Stimulated activated naive CD8-positive, alpha-beta T cell treated with anti-CD3 and anti-CD28 coated beads, Interleukin-15, amount 100 ng/mL, for 72 hours (primary cell): ENCODE results near the gene HS2ST1.
"Not testable (repeated sequence)": the region's sequence is repeated elsewhere in the genome, so short reads cannot be mapped to it uniquely, and the experiment has no call there.

Experiments
- ATAC-seq: fragments of 150-1000 bp; cut with Tn5 transposase; 2 replicates; pipeline ENCODE4 v1.10.0; 2021; ENCODE audit warnings: mild to moderate bottlenecking, moderate library complexity
- DNase-seq, 2 donors: peaks; one replicate each; pipeline ENCODE4 v3.0.0; 2021 to 2022
- H3K27ac Mint-ChIP-seq, 2 donors: one replicate each; pipeline ENCODE4 v1.8.0; 2022; ENCODE audit warnings: mild to moderate bottlenecking in 2 of 2, mixed read lengths in 2 of 2, moderate library complexity in 2 of 2
- H3K27me3 Mint-ChIP-seq: one replicate; pipeline ENCODE4 v1.8.0; 2022; ENCODE audit warnings: mixed read lengths
- H3K4me1 Mint-ChIP-seq: one replicate; pipeline ENCODE4 v1.8.0; 2022; ENCODE audit warnings: mild to moderate bottlenecking, mixed read lengths
- H3K4me3 Mint-ChIP-seq, 2 donors: one replicate each; pipeline ENCODE4 v1.8.0; 2022; ENCODE audit warnings: mild to moderate bottlenecking in 2 of 2, mixed read lengths in 2 of 2, moderate library complexity in 1 of 2
- H3K9me3 Mint-ChIP-seq, 2 donors: one replicate each; pipeline ENCODE4 v1.8.0; 2022; ENCODE audit warnings: mixed read lengths in 2 of 2

The HS2ST1 gene

GRCh38 chr1:86914601-86914997, at the start of gene HS2ST1:
Gene HS2ST1, plus strand, starts transcription at chr1:86914635.
- no peak within 1 kb of the TSS for H3K4me3 Mint-ChIP-seq
- no peak within 1 kb of the TSS for H3K27ac Mint-ChIP-seq
- no peaks in the 10 kb centered on the region for H3K27me3 Mint-ChIP-seq
- DNase-seq: no peak
- no peaks in the 10 kb centered on the region for H3K9me3 Mint-ChIP-seq
- no peak for ATAC-seq
- peaks cover 48% of the 10 kb centered on the region for H3K4me1 Mint-ChIP-seq

- peak overlapping the region in 1 of 2 donors; percentile 48 for H3K27ac Mint-ChIP-seq
Measured at GRCh38 chr1:86865973-86866637, 48.3 kb upstream of the HS2ST1 start.

GRCh38 chr1:86866665-86867064, 47.8 kb upstream of the HS2ST1 start:
- peak overlapping the region in 1 of 2 donors; percentile 48 for H3K27ac Mint-ChIP-seq
- H3K27me3 Mint-ChIP-seq: no peaks in the 10 kb centered on the region
- DNase-seq (no peak), ATAC-seq (no peak)
- H3K4me1 Mint-ChIP-seq: peaks cover 12% of the 10 kb centered on the region
- H3K9me3 Mint-ChIP-seq: no peaks in the 10 kb centered on the region
- H3K4me3 Mint-ChIP-seq: no peak overlapping the region

More at GRCh38 chr1:86865973-86866637, 48.3 kb upstream of the HS2ST1 start:
- Mint-ChIP-seq H3K27me3 (no peaks in the 10 kb centered on the region), H3K4me1 (peaks cover 12% of the 10 kb centered on the region), H3K9me3 (no peaks in the 10 kb centered on the region), H3K4me3 (no peak overlapping the region)
- ATAC-seq (no peak), DNase-seq (no peak)

- not testable (repeated sequence) for DNase-seq, H3K4me3 Mint-ChIP-seq, H3K9me3 Mint-ChIP-seq, ATAC-seq, H3K27me3 Mint-ChIP-seq
- Mint-ChIP-seq H3K4me1 (peaks cover 12% of the 10 kb centered on the region), H3K27ac (peak overlapping the region in 1 of 2 donors; percentile 52)
Measured at GRCh38 chr1:86867278-86867677, 47.2 kb upstream of the HS2ST1 start.

- H3K4me3 Mint-ChIP-seq: no peak overlapping the region
- no peaks in the 10 kb centered on the region for H3K27me3 Mint-ChIP-seq
- ATAC-seq: no peak
- peaks cover 12% of the 10 kb centered on the region for H3K4me1 Mint-ChIP-seq
- no peak for DNase-seq
- H3K9me3 Mint-ChIP-seq: no peaks in the 10 kb centered on the region
- H3K27ac Mint-ChIP-seq: no peak overlapping the region
Measured at GRCh38 chr1:86868477-86868876, 46.0 kb upstream of the HS2ST1 start.

- Mint-ChIP-seq H3K27ac (no peak overlapping the region), H3K9me3 (no peaks in the 10 kb centered on the region)
Measured at GRCh38 chr1:86871001-86871400, 43.4 kb upstream of the HS2ST1 start.

GRCh38 chr1:86872086-86872485, 42.3 kb upstream of the HS2ST1 start:
- ATAC-seq: no peak
- Mint-ChIP-seq H3K4me1 (peaks cover 12% of the 10 kb centered on the region), H3K27ac (no peak overlapping the region), H3K9me3 (no peaks in the 10 kb centered on the region), H3K4me3 (no peak overlapping the region), H3K27me3 (no peaks in the 10 kb centered on the region)
- DNase-seq: no peak

More at GRCh38 chr1:86871001-86871400, 43.4 kb upstream of the HS2ST1 start:
- DNase-seq (no peak), ATAC-seq (no peak)
- H3K27me3 Mint-ChIP-seq: no peaks in the 10 kb centered on the region
- H3K4me3 Mint-ChIP-seq: no peak overlapping the region
- H3K4me1 Mint-ChIP-seq: peaks cover 12% of the 10 kb centered on the region

- Mint-ChIP-seq H3K27ac (peak overlapping the region in 1 of 2 donors; percentile 23), H3K27me3 (no peaks in the 10 kb centered on the region), H3K4me3 (no peak overlapping the region), H3K4me1 (no peaks in the 10 kb centered on the region), H3K9me3 (no peaks in the 10 kb centered on the region)
- ATAC-seq: no peak
- DNase-seq: no peak
Measured at GRCh38 chr1:86875722-86876121, 38.7 kb upstream of the HS2ST1 start.

- H3K27me3 Mint-ChIP-seq: no peaks in the 10 kb centered on the region
- H3K4me3 Mint-ChIP-seq: no peak overlapping the region
- DNase-seq (no peak), ATAC-seq (peak; percentile 57)
- no peak overlapping the region for H3K27ac Mint-ChIP-seq
- H3K4me1 Mint-ChIP-seq: peaks cover 15% of the 10 kb centered on the region
- no peaks in the 10 kb centered on the region for H3K9me3 Mint-ChIP-seq
Measured at GRCh38 chr1:86887479-86888162, 26.8 kb upstream of the HS2ST1 start.

- DNase-seq: no peak
- Mint-ChIP-seq H3K9me3 (no peaks in the 10 kb centered on the region), H3K27me3 (no peaks in the 10 kb centered on the region), H3K4me1 (peaks cover 15% of the 10 kb centered on the region), H3K27ac (no peak overlapping the region), H3K4me3 (no peak overlapping the region)
- ATAC-seq: no peak
Measured at GRCh38 chr1:86888327-86888726, 26.1 kb upstream of the HS2ST1 start.

- DNase-seq, H3K9me3 Mint-ChIP-seq, H3K4me3 Mint-ChIP-seq, ATAC-seq, H3K27ac Mint-ChIP-seq, H3K27me3 Mint-ChIP-seq: not testable (repeated sequence)
- H3K4me1 Mint-ChIP-seq: peaks cover 14% of the 10 kb centered on the region
Measured at GRCh38 chr1:86899401-86899800, 15.0 kb upstream of the HS2ST1 start.

- Mint-ChIP-seq H3K9me3 (no peaks in the 10 kb centered on the region), H3K4me3 (no peak overlapping the region), H3K27ac (no peak overlapping the region), H3K4me1 (peaks cover 28% of the 10 kb centered on the region), H3K27me3 (no peaks in the 10 kb centered on the region)
- DNase-seq (no peak), ATAC-seq (no peak)
Measured at GRCh38 chr1:86905875-86906274, 8.6 kb upstream of the HS2ST1 start.

- no peaks in the 10 kb centered on the region for H3K9me3 Mint-ChIP-seq
- H3K4me1 Mint-ChIP-seq: peaks cover 33% of the 10 kb centered on the region
- no peak overlapping the region for H3K4me3 Mint-ChIP-seq
- no peak for DNase-seq
- ATAC-seq: no peak
- H3K27ac Mint-ChIP-seq: no peak overlapping the region
- no peaks in the 10 kb centered on the region for H3K27me3 Mint-ChIP-seq
Measured at GRCh38 chr1:86906419-86906818, 8.0 kb upstream of the HS2ST1 start.

- ATAC-seq: no peak
- peaks cover 60% of the 10 kb centered on the region for H3K4me1 Mint-ChIP-seq
- no peak for DNase-seq
- H3K27ac Mint-ChIP-seq: peak overlapping the region in 1 of 2 donors; percentile 47
- no peak overlapping the region for H3K4me3 Mint-ChIP-seq
- no peaks in the 10 kb centered on the region for H3K9me3 Mint-ChIP-seq
- no peaks in the 10 kb centered on the region for H3K27me3 Mint-ChIP-seq
Measured at GRCh38 chr1:86912281-86912900, 2.0 kb upstream of the HS2ST1 start.

- no peak for ATAC-seq
- Mint-ChIP-seq H3K9me3 (no peaks in the 10 kb centered on the region), H3K4me3 (no peak overlapping the region), H3K4me1 (peaks cover 59% of the 10 kb centered on the region), H3K27ac (no peak overlapping the region), H3K27me3 (no peaks in the 10 kb centered on the region)
- DNase-seq: peak; percentile 13 to 19
Measured at GRCh38 chr1:86913399-86913895, 988 bp upstream of the HS2ST1 start.
